Type B pancreatic cell (in vitro differentiated cells): ENCODE results near the gene ARMC3. TPM values are rescaled to one million over a fixed set of nuclear protein-coding genes. Genes with fewer than 3 reads are reported as not detected.

Experiments used
- DNase-seq: peaks from one replicate; pipeline ENCODE4 v3.0.0; 2021; ENCODE audit warnings: mixed read lengths; ENCODE audit not compliant: unreplicated experiment; ENCODE audit errors: extremely low spot score
- H3K27ac Mint-ChIP-seq: 2 replicates; pipeline ENCODE4 v1.8.0; 2021; ENCODE audit warnings: mild to moderate bottlenecking, mixed read lengths
- H3K27me3 Mint-ChIP-seq: 2 replicates; pipeline ENCODE4 v1.8.0; 2021; ENCODE audit warnings: mixed read lengths
- H3K36me3 Mint-ChIP-seq: 2 replicates; pipeline ENCODE4 v1.8.0; 2021; ENCODE audit warnings: mixed read lengths
- H3K4me1 Mint-ChIP-seq: one replicate; pipeline ENCODE4 v1.8.0; 2021; ENCODE audit warnings: mixed read lengths; ENCODE audit not compliant: unreplicated experiment
- H3K4me3 Mint-ChIP-seq: 2 replicates; pipeline ENCODE4 v1.8.0; 2021; ENCODE audit warnings: mild to moderate bottlenecking, mixed read lengths
- H3K9me3 Mint-ChIP-seq: 2 replicates; pipeline ENCODE4 v1.8.0; 2021; ENCODE audit warnings: mixed read lengths
- CTCF ChIP-seq: fragments of 200-600 bp; sonication (generic); conservative IDR thresholded peaks from 2 replicates; pipeline ENCODE4 v1.5.0; 2021; ENCODE audit warnings: antibody characterized with exemption, mild to moderate bottlenecking
- total RNA-seq: library from RNA; stranded (reverse); gene quantifications from 2 replicates; pipeline ENCODE4 v1.2.1, GENCODE V29; 2021; ENCODE audit warnings: low replicate concordance

The ARMC3 gene
- total RNA-seq, 1 donor from 2014 or later = 10.4 TPM

GRCh38 chr10:23021430-23021829 lies 93.6 kb downstream of the ARMC3 start:
- Mint-ChIP-seq H3K27ac (no peak overlapping the region), H3K4me1 (no peaks in the 10 kb centered on the region), H3K36me3 (no peaks in the 10 kb centered on the region), H3K27me3 (no peaks in the 10 kb centered on the region), H3K4me3 (no peak overlapping the region), H3K9me3 (no peaks in the 10 kb centered on the region)
- no peak for TF ChIP-seq CTCF
- no peak for DNase-seq

- no peaks in the 10 kb centered on the region for H3K9me3 Mint-ChIP-seq
- no peak overlapping the region for H3K27ac Mint-ChIP-seq
- DNase-seq = no peak
- no peaks in the 10 kb centered on the region for H3K4me1 Mint-ChIP-seq
- no peak for TF ChIP-seq CTCF
- no peaks in the 10 kb centered on the region for H3K27me3 Mint-ChIP-seq
- no peak overlapping the region for H3K4me3 Mint-ChIP-seq
- no peaks in the 10 kb centered on the region for H3K36me3 Mint-ChIP-seq
Observed at GRCh38 chr10:23024002-23024401, 96.1 kb downstream of the ARMC3 start.

- Mint-ChIP-seq H3K36me3 (no peaks in the 10 kb centered on the region), H3K4me3 (no peak overlapping the region), H3K9me3 (peaks cover 6% of the 10 kb centered on the region), H3K27me3 (peaks cover 5% of the 10 kb centered on the region), H3K27ac (no peak overlapping the region), H3K4me1 (no peaks in the 10 kb centered on the region)
- no peak for TF ChIP-seq CTCF
- DNase-seq = no peak
Observed at GRCh38 chr10:23031318-23031717, 103.5 kb downstream of the ARMC3 start.

GRCh38 chr10:23034790-23035189 lies 106.9 kb downstream of the ARMC3 start:
- no peak overlapping the region for H3K27ac Mint-ChIP-seq
- no peak for DNase-seq
- H3K4me1 Mint-ChIP-seq = no peaks in the 10 kb centered on the region
- H3K36me3 Mint-ChIP-seq = no peaks in the 10 kb centered on the region
- no peak overlapping the region for H3K4me3 Mint-ChIP-seq
- no peak for TF ChIP-seq CTCF
- peaks cover 5% of the 10 kb centered on the region for H3K27me3 Mint-ChIP-seq
- H3K9me3 Mint-ChIP-seq = peaks cover 6% of the 10 kb centered on the region

GRCh38 chr10:23035569-23035968 lies 107.7 kb downstream of the ARMC3 start:
- peaks cover 6% of the 10 kb centered on the region for H3K9me3 Mint-ChIP-seq
- peak; percentile 67 for TF ChIP-seq CTCF
- H3K4me1 Mint-ChIP-seq = no peaks in the 10 kb centered on the region
- H3K27me3 Mint-ChIP-seq = peaks cover 3% of the 10 kb centered on the region
- no peaks in the 10 kb centered on the region for H3K36me3 Mint-ChIP-seq
- no peak overlapping the region for H3K4me3 Mint-ChIP-seq
- no peak for DNase-seq
- no peak overlapping the region for H3K27ac Mint-ChIP-seq

DNA sequence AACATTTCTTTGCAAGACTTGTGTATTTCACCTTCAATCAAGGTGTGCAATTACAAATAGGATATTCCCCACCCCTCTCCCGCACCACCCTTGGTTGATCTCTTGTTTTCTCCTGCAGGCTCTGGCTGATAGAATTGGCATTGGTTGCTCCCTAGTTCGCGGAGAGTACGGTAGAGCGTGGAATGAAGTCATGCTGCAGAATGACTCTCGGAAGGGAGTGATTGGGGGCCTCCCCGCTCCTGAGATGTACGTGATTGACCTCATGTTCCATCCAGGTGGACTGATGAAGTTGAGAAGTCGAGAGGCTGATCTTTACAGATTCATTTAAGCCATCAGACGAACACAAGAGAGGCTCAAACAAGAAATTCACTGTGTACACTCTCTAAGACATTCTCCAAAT lies 109.3 kb downstream of the ARMC3 start:
- peaks cover 6% of the 10 kb centered on the region for H3K9me3 Mint-ChIP-seq
- TF ChIP-seq CTCF = no peak
- no peak overlapping the region for H3K4me3 Mint-ChIP-seq
- H3K27ac Mint-ChIP-seq = no peak overlapping the region
- peaks cover 3% of the 10 kb centered on the region for H3K27me3 Mint-ChIP-seq
- no peaks in the 10 kb centered on the region for H3K4me1 Mint-ChIP-seq
- no peak for DNase-seq
- no peaks in the 10 kb centered on the region for H3K36me3 Mint-ChIP-seq
